ENCODE results near the gene SPX. TPM values are rescaled to one million over a fixed set of nuclear protein-coding genes. Genes with fewer than 3 reads are reported as not detected.
A peak's percentile ranks its signal among the peaks of the same experiment; 100 is the strongest.

The SPX gene
- 10 to 100 TPM; 18.0 to 48.2 (median 40.4) TPM for total RNA-seq

- Histone ChIP-seq H3K36me3 (no peaks in the 10 kb centered on the region), H3K4me3 (replicated peaks in 1 of 3) (peak within 1 kb of the TSS in 2 of 3 donors; percentile 43 to 60), H3K27ac (peak within 1 kb of the TSS; percentile 85 to 89 (median 85)), H3K9me3 (no peaks in the 10 kb centered on the region), H3K27me3 (no peaks in the 10 kb centered on the region), H3K4me1 (peaks cover 14 to 17% of the 10 kb centered on the region in 2 donors)
- DNase-seq, result no peak
- WGBS, 2 donors, result 87 to 89% methylated on average over 1 of the region's 1 CpG
- TF ChIP-seq POLR2A (IDR thresholded peaks at IDR 0.05) (no peak), CTCF (IDR thresholded peaks at IDR 0.05) (no peak)
- intact Hi-C loops (cut with DNase I), result no loop called here
Observed at GRCh38 chr12:21526053-21526452, at the start of gene SPX. Gene SPX (plus strand): TSS chr12:21526296. CDS start chr12:21526473, 177 bp downstream.

GRCh38 chr12:21476949-21477348 is 49.1 kb upstream of the SPX start:
- DNase-seq, result no peak
- Histone ChIP-seq H3K27ac (no peak overlapping the region), H3K27me3 (no peaks in the 10 kb centered on the region), H3K4me1 (no peaks in the 10 kb centered on the region), H3K36me3 (peaks cover 17 to 31% of the 10 kb centered on the region in 2 donors), H3K9me3 (no peaks in the 10 kb centered on the region), H3K4me3 (replicated peaks in 1 of 3) (no peak overlapping the region)
- TF ChIP-seq CTCF (IDR thresholded peaks at IDR 0.05) (no peak), POLR2A (IDR thresholded peaks at IDR 0.05) (no peak)
- intact Hi-C loops (cut with DNase I), result no loop called here
- 95 to 97% methylated on average over 3 of the region's 3 CpGs for WGBS, 2 donors

GRCh38 chr12:21478756-21479455 is 47.2 kb upstream of the SPX start:
- no peaks in the 10 kb centered on the region for H3K9me3 ChIP-seq
- intact Hi-C loops (cut with DNase I), result no loop called here
- WGBS, 2 donors, result 88 to 96% methylated on average over 10 of the region's 10 CpGs
- H3K27ac ChIP-seq, result no peak overlapping the region
- no peaks in the 10 kb centered on the region for H3K4me1 ChIP-seq
- TF ChIP-seq CTCF (IDR thresholded peaks at IDR 0.05), result no peak
- TF ChIP-seq POLR2A (IDR thresholded peaks at IDR 0.05), result no peak
- H3K4me3 ChIP-seq (replicated peaks in 1 of 3), result no peak overlapping the region
- H3K36me3 ChIP-seq, result peaks cover 10 to 31% of the 10 kb centered on the region in 2 donors
- H3K27me3 ChIP-seq, result no peaks in the 10 kb centered on the region
- DNase-seq, result no peak

- H3K9me3 ChIP-seq, result no peaks in the 10 kb centered on the region
- no peak overlapping the region for H3K27ac ChIP-seq
- DNase-seq, result no peak
- no peaks in the 10 kb centered on the region for H3K4me1 ChIP-seq
- peaks cover 10 to 24% of the 10 kb centered on the region in 2 donors for H3K36me3 ChIP-seq
- intact Hi-C loops (cut with DNase I), result no loop called here
- H3K27me3 ChIP-seq, result no peaks in the 10 kb centered on the region
- no peak overlapping the region for H3K4me3 ChIP-seq (replicated peaks in 1 of 3)
- 90 to 94% methylated on average over 3 of the region's 3 CpGs for WGBS, 2 donors
- TF ChIP-seq POLR2A (IDR thresholded peaks at IDR 0.05), result no peak
- no peak for TF ChIP-seq CTCF (IDR thresholded peaks at IDR 0.05)
Observed at GRCh38 chr12:21483531-21483930, 42.6 kb upstream of the SPX start.

GRCh38 chr12:21485998-21486397 is 40.1 kb upstream of the SPX start:
- H3K27ac ChIP-seq, result no peak overlapping the region
- H3K36me3 ChIP-seq, result peaks cover 10 to 16% of the 10 kb centered on the region in 2 donors
- no peaks in the 10 kb centered on the region for H3K27me3 ChIP-seq
- H3K9me3 ChIP-seq, result no peaks in the 10 kb centered on the region
- no peaks in the 10 kb centered on the region for H3K4me1 ChIP-seq
- TF ChIP-seq CTCF (IDR thresholded peaks at IDR 0.05) (no peak), POLR2A (IDR thresholded peaks at IDR 0.05) (no peak)
- intact Hi-C loops (cut with DNase I), result no loop called here
- DNase-seq, result no peak
- H3K4me3 ChIP-seq (replicated peaks in 1 of 3), result no peak overlapping the region
